Epithelial cell of esophagus (primary cell): ENCODE results near the gene SLCO2A1.

Experiments used
- DNase-seq: peaks from one replicate; pipeline ENCODE4 v3.0.0; 2010; ENCODE audit warnings: low read depth
- H3K4me3 ChIP-seq: 2 replicates; pipeline ENCODE4 v1.5.1; 2011; ENCODE audit warnings: mild to moderate bottlenecking, low read length, control low read depth
- CTCF ChIP-seq: IDR thresholded peaks from 2 replicates; pipeline ENCODE4 v1.5.1; 2011; ENCODE audit warnings: low read depth, mild to moderate bottlenecking, low read length, control low read depth, inconsistent platforms; ENCODE audit not compliant: insufficient read depth; ENCODE audit errors: missing control alignments

SLCO2A1 gene

GRCh38 chr3:134034005-134034785, 4.5 kb upstream of the SLCO2A1 start:
- no peak for TF ChIP-seq CTCF
- DNase-seq, result peak; percentile 48
- no peak overlapping the region for H3K4me3 ChIP-seq

- H3K4me3 ChIP-seq, result no peak overlapping the region
- no peak for DNase-seq
- TF ChIP-seq CTCF, result no peak
These were observed 3.7 kb upstream of the SLCO2A1 start for GRCh38 chr3:134033315-134033996.

- no peak overlapping the region for H3K4me3 ChIP-seq
- TF ChIP-seq CTCF, result no peak
- no peak for DNase-seq
These were observed 1.7 kb upstream of the SLCO2A1 start for GRCh38 chr3:134031348-134031915.

GRCh38 chr3:134030379-134031347, 938 bp upstream of the SLCO2A1 start:
- TF ChIP-seq CTCF, result no peak
- H3K4me3 ChIP-seq, result no peak overlapping the region
- no peak for DNase-seq

- H3K4me3 ChIP-seq, result peak overlapping the region; percentile 35
- peak; percentile 18 for DNase-seq
- no peak for TF ChIP-seq CTCF
These were observed 430 bp downstream of the SLCO2A1 start for GRCh38 chr3:134029256-134029733.

DNA sequence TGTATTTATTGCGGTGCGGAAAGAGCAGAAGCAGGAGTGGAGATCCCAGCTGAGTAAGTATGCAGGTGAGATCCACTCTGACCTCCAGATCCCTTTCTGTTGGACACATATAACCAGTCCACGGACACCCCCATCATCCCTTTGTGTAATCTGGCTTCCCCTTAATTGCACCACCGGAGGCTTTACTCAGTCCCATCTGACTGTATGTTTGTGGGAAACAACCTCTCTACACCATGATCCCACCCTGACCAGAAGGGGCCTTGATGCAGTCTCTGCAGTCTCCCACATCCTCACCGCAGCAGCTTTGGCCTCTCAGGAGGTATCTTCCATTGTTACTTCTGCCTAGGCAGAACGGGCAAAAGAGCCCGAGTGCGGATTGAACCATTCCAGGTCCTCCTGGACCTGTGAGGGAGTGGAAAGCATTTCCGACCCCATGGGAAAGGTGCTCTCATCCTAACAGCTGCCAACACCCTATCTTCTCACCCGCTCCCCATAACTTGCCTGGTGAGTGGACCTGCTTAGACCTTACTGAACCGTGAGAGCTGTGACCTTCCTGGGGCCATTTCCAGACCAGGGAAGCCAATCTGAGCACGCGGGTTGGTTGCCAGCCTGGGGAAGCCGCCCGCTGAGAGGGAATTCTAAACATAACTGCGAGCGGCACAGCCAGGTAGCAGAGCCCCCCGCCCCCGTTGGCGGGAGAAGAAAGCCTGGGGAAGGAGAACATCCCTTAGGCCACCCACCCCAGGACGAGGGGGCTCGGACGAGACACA, 1.1 kb downstream of the SLCO2A1 start:
- H3K4me3 ChIP-seq, result no peak overlapping the region
- no peak for TF ChIP-seq CTCF

More for the DNA sequence above, 1.1 kb downstream of the SLCO2A1 start:
- DNase-seq, result no peak
